ENCODE data around the gene TSC22D2.

The TSC22D2 gene

GRCh38 chr3:150421799-150422548 lies 13.9 kb downstream of the TSC22D2 start:
- Histone ChIP-seq H3K9me2 (replicated peaks; ENCODE audit: insufficient read depth, low read length) (no peaks in the 10 kb centered on the region), H3K79me2 (ENCODE audit: insufficient read depth, low read length) (peaks cover 75% of the 10 kb centered on the region), H3K27ac (ENCODE audit: low read depth, low read length) (no peak overlapping the region), H4K20me1 (ENCODE audit: low read depth, low read length) (peaks cover 40% of the 10 kb centered on the region), H3F3A (ENCODE audit: insufficient read depth) (no peaks in the 10 kb centered on the region), H3K9me3 (ENCODE audit: insufficient read depth, low read length) (no peaks in the 10 kb centered on the region), H2AFZ (ENCODE audit: low read depth, low read length, severe bottlenecking) (no peak overlapping the region), H3K36me3 (ENCODE audit: low read length) (peaks cover 12% of the 10 kb centered on the region; the same call in 1 of the 2 replicates), H3K4me2 (ENCODE audit: low read depth, low read length, poor library complexity, severe bottlenecking) (no peak overlapping the region), H3K9ac (ENCODE audit: low read length) (no peak overlapping the region), H3K27me3 (ENCODE audit: low read length) (no peaks in the 10 kb centered on the region), H3K4me3 (ENCODE audit: insufficient read depth, low read length, poor library complexity, severe bottlenecking) (no peak overlapping the region)
- TF ChIP-seq EZH2phosphoT487 (conservative IDR thresholded peaks at IDR 0.05; ENCODE audit: low read length) = no peak
- no peak for TF ChIP-seq CTCF (IDR thresholded peaks at IDR 0.05; ENCODE audit: insufficient read depth, low read length, poor library complexity, severe bottlenecking)

- H3K9ac ChIP-seq (ENCODE audit: low read length) = no peak overlapping the region
- H3K27ac ChIP-seq (ENCODE audit: low read depth, low read length) = no peak overlapping the region
- no peaks in the 10 kb centered on the region for H3K9me3 ChIP-seq (ENCODE audit: insufficient read depth, low read length)
- H4K20me1 ChIP-seq (ENCODE audit: low read depth, low read length) = peaks cover 31% of the 10 kb centered on the region
- no peaks in the 10 kb centered on the region for H3K27me3 ChIP-seq (ENCODE audit: low read length)
- H3K9me2 ChIP-seq (replicated peaks; ENCODE audit: insufficient read depth, low read length) = no peaks in the 10 kb centered on the region
- H3K36me3 ChIP-seq (ENCODE audit: low read length) = peaks cover 12% of the 10 kb centered on the region; the same call in 1 of the 2 replicates
- H3K79me2 ChIP-seq (ENCODE audit: insufficient read depth, low read length) = peaks cover 69% of the 10 kb centered on the region
- H3K4me2 ChIP-seq (ENCODE audit: low read depth, low read length, poor library complexity, severe bottlenecking) = no peak overlapping the region
- TF ChIP-seq CTCF (IDR thresholded peaks at IDR 0.05; ENCODE audit: insufficient read depth, low read length, poor library complexity, severe bottlenecking) (no peak), EZH2phosphoT487 (conservative IDR thresholded peaks at IDR 0.05; ENCODE audit: low read length) (no peak)
- H3F3A ChIP-seq (ENCODE audit: insufficient read depth) = no peaks in the 10 kb centered on the region
- H2AFZ ChIP-seq (ENCODE audit: low read depth, low read length, severe bottlenecking) = no peak overlapping the region
- no peak overlapping the region for H3K4me3 ChIP-seq (ENCODE audit: insufficient read depth, low read length, poor library complexity, severe bottlenecking)
Observed at GRCh38 chr3:150422907-150423306, 14.8 kb downstream of the TSC22D2 start.

DNA sequence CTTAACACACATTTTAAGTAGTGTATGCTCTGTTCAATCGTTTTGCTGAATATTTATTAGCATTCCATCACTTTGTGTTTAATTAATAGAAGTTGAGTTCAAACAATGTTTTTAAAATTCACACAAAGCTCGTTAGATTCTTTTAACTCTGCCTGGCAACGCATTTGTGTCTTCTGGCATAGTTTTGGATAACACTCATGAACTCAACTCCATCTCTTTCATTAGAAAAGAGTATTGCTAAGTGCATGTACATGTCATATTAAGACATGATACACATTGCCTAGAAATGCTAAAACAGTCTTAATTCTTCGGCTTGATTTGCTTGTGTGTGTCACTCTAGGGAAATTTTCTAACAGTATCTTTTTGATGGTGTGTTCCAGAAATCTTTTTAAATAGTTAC lies 15.7 kb downstream of the TSC22D2 start:
- TF ChIP-seq EZH2phosphoT487 (conservative IDR thresholded peaks at IDR 0.05; ENCODE audit: low read length) (no peak), CTCF (IDR thresholded peaks at IDR 0.05; ENCODE audit: insufficient read depth, low read length, poor library complexity, severe bottlenecking) (no peak)
- Histone ChIP-seq H4K20me1 (ENCODE audit: low read depth, low read length) (peaks cover 24% of the 10 kb centered on the region), H3K79me2 (ENCODE audit: insufficient read depth, low read length) (peaks cover 65% of the 10 kb centered on the region), H3K9me3 (ENCODE audit: insufficient read depth, low read length) (no peaks in the 10 kb centered on the region), H3K27me3 (ENCODE audit: low read length) (no peaks in the 10 kb centered on the region), H3K36me3 (ENCODE audit: low read length) (peaks cover 12% of the 10 kb centered on the region; the same call in 1 of the 2 replicates), H3K4me3 (ENCODE audit: insufficient read depth, low read length, poor library complexity, severe bottlenecking) (no peak overlapping the region), H3F3A (ENCODE audit: insufficient read depth) (no peaks in the 10 kb centered on the region), H3K27ac (ENCODE audit: low read depth, low read length) (no peak overlapping the region), H3K9me2 (replicated peaks; ENCODE audit: insufficient read depth, low read length) (no peaks in the 10 kb centered on the region), H2AFZ (ENCODE audit: low read depth, low read length, severe bottlenecking) (no peak overlapping the region), H3K4me2 (ENCODE audit: low read depth, low read length, poor library complexity, severe bottlenecking) (no peak overlapping the region), H3K9ac (ENCODE audit: low read length) (no peak overlapping the region)
